HG03175 (cell line): Measurements from ENCODE around the gene AKAP17A.

ENCODE experiments used
- ATAC-seq: cut with Tn5 transposase; IDR thresholded peaks from one replicate; pipeline ENCODE4 v1.9.1; 2021; ENCODE audit warnings: mild to moderate bottlenecking, moderate library complexity; ENCODE audit not compliant: unreplicated experiment

The AKAP17A gene

DNA sequence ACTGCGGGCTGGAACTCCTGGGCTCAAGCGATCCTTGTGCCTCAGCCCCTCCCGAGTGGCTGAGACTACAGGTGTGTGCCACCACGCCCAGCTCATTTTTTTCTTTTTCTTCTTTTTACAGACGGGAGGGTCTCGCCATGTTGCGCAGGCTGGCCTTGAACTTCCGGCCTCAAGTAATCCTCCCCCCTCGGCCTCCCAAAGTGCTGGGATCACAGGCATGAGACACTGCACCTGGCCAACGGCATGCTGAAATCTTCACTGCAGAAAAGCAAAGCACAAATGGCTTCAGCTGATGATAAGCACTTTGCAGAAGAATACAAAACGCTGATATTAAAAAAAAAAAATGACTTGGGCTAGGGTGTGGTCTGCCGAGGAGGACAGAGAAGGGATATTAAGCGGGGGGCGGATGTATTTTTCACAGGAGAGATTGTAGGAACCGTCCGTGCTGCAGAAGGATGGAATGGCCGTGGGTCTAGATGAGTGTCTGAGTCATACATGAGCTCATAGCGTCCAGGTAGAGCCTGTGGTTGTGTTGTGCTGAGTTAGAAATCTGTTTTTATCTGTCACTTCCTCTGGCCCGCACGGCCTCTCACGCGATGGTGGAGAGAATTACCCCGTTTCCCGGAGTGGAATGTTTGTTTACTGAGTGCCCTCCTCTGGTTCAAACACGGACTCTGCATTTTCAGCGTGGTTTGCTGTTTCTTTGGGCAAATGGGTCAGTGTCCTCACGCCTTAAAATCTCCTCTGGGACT lies 8.5 kb upstream of the AKAP17A start:
- peak; percentile 71 for ATAC-seq

DNA sequence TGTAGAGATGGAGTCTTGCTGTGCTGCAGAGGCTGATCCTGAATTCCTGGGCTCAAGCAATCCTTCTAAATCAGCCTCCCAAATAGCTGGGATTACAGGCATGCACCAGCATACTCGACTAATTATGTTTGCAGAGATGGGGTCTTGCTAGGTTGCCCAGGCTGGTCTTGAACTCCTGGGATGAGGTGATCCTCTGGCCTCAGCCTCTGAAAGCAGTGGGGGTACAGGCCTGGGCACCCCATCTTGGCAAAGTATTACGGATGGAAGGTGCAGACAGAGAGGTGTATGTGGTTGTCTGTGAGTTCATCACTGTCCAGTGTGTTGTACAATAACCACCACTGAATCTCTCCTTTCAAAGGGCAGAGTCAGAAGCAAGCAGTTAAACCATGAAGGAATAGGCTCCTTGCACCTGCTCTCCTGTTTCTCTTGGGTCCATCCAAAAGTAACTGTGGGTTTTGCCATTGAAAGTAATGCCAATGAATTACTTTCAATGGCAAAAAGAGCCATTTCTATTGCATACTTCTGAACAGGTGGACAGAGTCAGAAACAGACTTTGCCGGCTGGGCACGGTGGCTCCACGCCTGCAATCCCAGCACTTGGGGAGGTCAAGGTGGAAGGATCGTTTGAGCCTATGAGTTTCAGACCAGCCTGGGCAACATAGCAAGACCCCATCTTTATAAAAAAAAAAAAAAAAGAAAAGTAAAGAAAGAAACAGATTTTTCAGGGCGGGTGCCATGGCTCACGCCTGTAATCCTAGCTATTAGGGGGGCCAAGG lies 7.0 kb upstream of the AKAP17A start:
- ATAC-seq, result no peak

DNA sequence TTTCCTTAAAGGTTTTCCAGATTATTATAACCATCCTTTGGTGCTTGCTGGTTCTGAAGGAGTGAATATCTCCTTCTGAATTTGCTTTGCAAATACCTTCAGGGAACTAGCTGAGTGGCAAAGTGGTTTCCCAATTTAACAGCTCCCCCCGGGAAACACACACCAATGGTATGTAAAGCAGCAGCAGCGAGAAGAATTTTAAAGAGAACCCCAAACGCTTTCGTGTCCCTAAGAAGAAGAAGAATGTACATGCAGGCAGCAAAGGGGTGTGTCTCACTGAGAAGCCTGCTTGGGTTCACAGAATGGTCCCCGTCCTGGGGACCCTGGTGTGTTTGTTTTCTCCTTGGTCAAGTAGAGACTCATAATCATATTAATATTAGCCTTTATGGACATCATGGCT lies 4.2 kb upstream of the AKAP17A start:
- no peak for ATAC-seq

DNA sequence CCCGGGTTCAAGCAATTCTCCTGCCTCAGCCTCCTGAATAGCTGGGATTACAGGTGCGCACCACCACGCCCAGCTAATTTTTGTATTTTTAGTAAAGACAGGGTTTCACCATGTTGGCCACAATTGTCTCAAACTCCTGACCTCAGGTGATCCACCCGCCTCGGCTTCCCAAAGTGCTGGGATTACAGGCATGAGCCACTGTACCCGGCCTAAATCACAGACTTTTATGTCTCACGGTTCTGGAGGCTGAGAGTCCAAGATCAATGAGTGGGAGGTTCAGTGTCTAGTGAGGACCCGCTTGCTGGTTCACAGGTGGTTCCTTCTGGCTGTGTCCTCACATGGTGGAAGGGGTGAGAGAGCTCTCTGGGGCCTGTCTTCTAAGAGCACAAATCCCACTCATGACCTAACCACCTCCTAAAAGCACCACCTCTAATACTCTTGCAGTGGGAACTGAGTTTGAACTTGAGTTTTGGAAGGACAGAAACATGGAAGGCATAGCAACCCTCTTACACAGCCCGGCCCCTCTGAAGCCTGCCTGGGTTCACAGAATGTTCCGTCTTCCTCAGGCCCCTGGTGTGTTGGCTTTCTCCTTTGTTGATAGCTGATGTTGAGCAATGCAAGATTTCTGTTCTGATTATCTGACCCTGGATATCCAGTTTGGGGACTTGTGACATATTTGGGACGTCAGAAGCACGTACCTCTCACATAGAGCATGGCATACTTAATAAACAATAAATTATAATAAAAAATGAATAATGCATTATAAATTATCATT lies 1.9 kb upstream of the AKAP17A start:
- ATAC-seq, result no peak

DNA sequence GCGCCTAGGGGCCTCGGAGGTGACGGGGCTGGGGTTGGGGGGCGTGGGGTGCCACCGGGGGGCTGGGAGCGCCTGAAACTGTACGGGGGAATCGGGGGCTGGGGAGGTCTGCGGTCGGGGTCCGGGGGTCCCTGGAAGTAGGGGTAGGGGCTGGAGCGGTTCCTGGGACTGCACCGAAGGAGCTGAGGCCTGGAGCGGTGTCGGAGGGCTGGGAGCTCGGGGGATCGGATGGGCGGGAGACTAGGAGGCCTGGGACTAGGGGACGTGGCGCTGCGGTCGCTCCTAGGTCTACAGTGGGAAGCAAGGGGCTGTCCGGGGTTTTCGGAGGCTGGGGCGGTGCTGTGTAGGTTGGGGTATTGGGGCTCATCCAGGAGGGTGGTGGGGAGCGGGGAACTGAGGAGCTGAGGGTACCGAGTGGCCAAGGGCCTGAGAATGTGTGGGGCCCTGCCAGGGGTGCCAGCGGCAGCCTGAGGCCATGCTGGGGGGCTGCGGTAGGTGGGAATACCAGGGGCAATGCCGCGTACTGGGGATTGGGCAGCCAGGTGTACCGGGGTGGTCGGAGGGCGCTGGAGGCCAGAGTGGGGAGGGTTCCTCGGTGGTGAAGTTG lies 562 bp downstream of the AKAP17A start:
- no peak for ATAC-seq

DNA sequence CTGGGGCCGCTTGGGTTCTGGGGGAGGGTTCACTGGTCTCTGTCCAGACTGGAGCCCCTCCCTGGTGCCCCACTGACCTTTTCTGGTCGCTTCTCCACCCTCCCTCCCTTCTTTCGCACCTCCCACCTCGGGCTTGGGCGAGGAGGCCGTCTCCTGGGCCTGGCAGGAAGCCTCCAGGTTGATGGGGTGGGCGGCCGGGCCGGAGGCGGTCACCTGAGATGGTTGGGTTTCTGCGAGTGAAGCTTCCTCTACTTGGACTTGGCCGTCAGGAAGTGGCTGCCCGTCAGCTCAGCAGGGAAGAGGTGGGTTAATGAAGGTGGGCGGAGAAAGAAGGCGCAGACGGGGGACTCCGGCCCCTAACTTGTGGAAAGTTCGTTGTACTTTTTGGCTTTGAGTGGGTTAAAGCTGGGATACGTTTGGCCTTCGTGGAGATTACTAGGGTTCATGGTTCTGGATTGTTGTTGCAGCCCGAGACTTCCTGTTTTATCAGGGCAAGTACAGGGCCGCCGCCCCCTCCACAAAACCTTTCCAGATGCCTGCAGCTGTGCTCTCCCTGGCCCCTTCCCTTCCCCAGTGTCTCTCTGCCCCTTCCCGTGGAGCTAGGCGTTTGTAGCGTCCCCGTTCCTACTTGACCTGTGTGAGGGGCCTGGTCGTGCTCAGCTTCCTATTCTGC lies 1.2 kb downstream of the AKAP17A start:
- ATAC-seq, result peak; percentile 50

DNA sequence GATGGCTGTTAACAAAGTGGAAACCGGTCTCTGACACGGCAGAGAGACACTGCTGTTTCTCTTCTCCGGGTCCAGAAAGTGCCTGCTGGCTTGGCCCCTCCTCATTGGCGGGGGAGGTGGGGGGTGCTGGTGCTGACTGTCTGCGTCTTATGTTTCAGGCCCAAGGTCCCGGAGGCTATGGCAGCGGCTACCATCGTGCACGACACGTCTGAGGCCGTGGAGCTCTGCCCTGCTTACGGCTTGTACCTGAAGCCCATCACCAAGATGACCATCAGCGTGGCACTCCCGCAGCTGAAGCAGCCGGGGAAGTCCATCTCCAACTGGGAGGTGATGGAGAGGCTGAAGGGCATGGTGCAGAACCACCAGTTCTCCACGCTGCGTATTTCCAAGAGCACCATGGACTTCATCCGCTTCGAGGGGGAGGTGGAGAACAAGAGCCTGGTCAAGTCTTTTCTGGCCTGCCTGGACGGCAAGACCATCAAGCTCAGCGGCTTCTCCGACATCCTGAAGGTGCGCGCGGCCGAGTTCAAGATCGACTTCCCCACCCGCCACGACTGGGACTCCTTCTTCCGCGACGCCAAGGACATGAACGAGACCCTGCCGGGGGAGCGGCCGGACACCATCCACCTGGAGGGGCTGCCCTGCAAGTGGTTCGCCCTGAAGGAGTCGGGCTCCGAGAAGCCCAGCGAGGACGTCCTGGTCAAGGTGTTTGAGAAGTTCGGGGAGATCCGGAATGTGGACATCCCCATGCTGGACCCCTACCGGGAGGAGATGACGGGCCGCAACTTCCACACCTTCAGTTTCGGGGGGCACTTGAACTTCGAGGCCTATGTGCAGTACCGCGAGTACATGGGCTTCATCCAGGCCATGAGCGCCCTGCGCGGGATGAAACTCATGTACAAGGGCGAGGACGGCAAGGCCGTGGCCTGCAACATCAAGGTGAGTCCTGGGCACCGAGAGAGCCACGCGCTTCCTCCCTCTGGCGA lies 2.2 kb downstream of the AKAP17A start:
- ATAC-seq, result no peak

DNA sequence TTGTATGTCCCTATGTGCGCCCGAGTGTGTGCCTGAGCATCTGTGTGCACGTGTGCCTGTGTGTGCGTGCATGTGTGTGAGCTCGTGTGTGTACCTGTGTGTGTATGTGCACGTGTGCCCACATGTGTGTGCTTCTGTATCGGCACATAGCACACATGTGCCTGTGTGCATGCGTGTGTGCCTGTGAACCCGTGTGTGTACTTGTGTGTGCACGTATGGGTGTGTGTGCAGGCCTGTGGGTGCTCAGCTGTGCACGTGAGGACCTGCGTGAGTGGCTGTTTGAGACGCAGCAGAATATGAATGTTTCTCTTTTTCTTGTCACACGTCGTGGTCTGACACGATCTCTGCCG lies 4.3 kb downstream of the AKAP17A start:
- no peak for ATAC-seq

DNA sequence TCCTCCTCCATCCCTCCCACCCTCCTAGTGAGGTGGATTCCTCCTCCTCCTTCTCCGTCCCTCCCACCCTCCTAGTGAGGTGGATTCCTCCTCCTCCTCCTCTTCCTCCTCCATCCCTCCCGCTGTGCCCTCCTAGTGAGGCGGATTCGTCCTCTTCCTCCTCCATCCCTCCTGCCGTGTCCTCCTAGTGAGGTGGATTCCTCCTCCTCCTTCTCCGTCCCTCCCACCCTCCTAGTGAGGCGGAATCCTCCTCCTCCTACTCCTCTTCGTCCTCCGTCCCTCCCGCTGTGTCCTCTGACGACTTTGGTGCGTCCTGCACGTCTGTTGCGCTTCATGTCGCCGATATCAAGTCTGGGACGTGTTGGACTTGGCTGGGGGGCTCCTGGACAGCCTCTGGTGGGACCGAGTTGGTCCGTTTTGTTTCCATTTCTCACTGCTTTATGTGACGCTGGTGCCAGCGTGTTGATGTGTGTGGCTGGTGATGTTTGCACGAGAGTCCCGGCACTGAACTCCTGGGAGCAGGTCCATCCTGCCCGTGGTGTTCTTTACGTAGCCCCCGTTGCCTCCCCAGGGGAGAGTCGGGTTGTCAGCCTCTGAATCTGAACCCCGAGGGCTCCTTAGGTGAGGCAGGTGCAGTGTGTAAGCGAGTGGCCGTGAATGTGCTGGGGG lies 5.4 kb downstream of the AKAP17A start:
- no peak for ATAC-seq

DNA sequence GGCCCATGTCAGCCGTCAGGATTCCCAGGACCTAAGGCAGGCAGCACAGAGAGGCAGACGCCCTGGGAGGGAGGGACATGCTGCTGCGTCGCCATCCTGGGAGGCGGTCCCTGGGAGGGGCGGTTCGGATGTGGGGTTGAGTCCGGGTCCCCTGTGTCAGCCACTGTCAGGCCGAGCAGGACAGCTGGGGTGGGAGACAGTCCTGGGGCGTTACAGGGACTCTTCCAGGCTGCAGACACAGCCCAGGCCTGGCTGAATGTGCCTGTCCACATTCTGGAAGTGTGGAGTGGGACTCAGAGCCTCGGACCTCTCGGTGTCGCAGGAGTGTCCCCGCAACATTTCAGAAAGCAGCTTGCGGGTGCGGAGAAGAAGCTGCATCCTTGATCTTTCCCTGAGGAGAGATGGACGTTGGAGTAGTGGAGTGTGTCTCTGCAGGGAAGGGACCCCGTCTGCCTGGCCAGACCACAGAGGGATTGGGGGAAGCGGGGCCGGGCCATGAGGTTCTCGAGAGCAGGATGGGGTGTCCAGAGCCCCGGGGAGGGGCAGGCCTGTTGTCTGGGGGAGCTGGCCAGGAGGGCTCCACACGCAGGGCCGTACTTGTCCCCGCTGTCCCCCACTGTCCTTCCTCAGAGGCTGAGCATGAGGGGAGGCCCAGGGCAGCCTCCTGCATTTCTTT lies 6.1 kb downstream of the AKAP17A start:
- ATAC-seq, result no peak

DNA sequence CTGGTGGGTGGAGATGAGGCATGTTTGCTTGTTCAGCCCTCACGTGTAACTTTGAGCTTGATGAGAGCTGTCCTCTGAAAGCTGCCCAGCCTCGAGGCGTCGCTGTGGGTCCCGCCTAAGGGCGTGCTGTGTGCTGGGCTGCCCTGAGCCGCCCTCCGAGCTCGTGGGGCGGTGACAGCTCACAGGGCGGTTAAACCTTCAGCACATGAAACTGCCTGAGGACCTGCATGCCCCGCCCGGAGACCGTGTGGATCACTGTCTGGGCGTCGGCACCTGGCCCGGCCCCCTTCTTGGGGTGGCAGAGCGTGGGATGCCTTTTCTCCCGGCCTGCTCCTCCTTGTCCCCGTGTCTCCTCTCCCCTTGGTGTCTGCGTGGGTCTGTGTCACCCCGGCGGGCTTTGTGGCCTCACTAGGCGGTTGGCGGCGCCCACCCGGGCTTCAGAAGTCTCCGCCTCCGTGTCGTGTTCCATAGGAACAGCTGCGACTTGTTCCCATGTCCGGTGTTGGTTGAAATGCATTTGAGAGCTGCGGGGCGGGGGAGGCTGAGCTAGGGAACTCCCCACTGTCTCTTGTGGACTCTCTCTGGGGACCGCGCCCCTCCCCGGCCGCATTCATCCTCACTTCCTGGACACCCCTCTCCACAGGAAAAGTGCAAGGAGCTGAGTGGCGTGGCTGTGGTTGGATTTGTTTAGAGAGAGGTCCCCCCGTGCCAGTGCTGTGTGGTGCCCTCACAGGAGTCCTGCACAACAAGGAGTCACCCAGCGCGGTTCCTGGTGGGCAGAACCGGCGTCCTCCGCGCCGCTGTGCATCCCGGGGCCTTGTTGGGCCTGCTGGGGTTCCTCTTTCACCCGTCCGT lies 6.8 kb downstream of the AKAP17A start:
- no peak for ATAC-seq

DNA sequence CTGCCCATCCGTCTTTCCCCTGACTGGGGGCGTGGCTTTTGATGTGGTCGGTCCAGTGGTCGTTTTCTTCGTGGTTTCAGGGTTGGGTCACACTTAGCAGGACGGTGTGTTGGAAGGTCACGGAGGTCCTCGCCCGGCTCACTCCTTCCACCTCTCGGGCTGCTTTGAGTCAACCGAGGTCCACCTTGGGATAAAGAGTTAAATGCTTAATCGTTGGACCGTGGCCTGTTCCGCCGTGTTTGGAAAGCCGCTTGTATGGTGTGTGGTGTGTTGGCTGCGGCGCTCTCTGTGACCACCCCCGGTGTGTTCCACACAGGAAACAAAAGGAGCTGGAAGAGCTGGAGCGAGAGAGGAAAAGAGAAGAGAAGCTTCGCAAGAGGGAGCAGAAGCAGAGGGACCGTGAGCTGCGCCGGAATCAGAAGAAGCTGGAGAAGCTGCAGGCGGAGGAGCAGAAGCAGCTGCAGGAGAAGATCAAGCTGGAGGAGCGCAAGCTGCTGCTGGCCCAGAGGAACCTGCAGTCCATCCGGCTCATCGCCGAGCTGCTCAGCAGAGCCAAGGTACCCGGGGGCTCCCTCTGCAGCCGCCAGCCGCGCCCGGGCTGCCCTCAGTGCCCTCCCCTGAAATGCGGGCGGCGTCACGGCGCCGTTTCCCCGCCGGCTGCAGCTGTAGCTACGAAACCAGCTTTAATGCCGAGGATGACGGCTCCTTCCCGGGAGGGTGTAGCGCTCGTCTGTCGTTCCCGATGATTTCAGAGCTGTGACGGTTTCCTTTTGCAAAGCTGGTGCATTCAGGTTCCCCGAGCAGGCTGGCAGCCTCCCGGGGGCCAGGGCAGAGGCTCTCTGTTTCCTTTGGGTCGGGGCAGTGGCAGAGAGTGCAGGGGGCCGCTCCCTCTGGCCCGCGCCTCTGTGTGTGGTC lies 7.7 kb downstream of the AKAP17A start:
- ATAC-seq, result no peak

DNA sequence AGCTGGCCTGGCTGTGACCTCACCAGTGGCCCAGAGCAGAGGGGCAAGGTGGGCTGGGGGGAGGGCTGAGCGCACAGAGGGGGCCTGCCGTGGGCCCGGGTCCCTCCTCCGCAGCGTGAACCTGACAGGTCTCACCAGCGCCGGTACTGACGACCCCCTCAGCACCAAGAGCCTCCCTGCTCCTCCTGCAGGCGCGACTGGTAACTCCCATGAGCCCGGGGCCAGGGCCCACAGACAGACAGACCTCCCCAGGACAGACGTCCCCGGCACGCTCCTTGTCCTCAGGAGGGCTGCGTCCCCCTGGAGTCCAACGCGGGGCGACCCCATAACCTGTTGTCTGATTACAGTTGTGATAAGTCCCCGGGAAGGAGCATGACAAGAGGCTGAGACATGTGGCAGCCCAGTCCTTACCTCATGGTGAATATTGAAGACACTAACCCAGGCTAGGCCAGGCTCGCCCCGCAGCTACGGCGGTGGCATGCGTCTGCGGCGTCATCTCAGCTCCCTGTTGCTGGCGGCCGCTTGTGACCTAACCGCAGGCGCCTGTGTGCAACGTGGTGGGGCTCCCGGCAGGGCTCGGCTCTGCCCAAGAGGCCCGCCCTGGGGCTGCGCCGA lies 8.5 kb downstream of the AKAP17A start:
- no peak for ATAC-seq

DNA sequence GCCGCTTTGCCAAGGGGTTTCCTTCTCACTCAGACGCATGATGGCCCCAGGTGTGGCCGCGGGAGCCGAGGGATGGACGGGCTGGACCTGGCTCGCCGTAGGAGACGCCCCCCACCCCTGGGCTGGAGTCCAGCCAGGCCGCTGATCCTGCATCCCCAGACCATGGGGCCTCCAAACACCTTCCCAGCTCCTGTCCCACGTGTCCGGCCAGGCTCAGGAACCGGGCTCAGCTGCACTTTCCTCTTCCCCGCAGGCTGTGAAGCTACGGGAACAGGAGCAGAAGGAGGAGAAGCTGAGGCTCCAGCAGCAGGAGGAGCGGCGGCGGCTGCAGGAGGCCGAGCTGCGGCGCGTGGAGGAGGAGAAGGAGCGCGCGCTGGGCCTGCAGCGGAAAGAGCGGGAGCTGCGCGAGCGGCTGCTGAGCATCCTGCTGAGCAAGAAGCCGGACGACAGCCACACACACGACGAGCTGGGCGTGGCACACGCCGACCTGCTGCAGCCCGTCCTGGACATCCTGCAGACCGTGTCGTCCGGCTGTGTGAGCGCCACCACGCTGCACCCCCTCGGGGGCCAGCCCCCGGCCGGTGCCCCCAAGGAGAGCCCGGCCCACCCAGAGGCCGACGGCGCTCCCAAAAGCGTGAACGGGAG lies 9.1 kb downstream of the AKAP17A start:
- no peak for ATAC-seq

DNA sequence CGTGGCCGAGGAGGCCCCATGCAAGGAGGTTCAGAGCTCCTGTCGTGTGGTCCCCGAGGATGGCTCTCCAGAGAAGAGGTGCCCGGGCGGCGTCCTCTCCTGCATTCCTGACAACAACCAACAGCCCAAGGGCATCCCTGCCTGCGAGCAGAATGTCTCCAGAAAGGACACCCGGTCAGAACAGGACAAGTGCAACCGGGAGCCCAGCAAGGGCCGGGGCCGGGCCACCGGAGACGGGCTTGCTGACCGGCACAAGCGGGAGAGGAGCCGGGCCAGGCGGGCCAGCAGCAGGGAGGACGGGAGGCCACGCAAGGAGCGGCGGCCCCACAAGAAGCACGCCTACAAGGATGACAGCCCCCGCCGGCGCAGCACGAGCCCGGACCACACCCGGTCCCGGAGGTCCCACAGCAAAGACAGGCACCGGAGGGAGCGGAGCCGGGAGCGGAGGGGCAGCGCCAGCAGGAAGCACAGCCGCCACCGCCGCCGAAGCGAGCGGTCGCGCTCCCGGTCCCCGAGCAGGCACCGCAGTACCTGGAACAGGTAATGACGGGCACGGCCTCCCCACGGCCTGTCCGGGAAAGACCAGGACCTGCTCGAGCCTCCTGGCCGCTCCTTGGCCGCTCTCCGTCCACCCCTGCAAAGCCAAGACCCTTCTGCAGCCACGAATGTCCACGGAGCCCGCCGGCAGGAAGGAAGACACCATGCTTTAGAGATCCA lies 9.8 kb downstream of the AKAP17A start:
- ATAC-seq, result no peak
